Stimulated activated CD4-positive, alpha-beta T cell treated with anti-CD3 and anti-CD28 coated beads, TNF-alpha, amount 100 ng/mL, for 1 hour (primary cell): Measurements from ENCODE around the gene PSD2.
"Not testable (repeated sequence)": the region's sequence is repeated elsewhere in the genome, so short reads cannot be mapped to it uniquely, and the experiment has no call there.

ENCODE experiments used
- DNase-seq, 3 donors: peaks; one replicate each; pipeline ENCODE4 v3.0.0-alpha.2; 2020; ENCODE audit warnings: low read depth in 3 of 3, low spot score in 1 of 3

The PSD2 gene

DNA sequence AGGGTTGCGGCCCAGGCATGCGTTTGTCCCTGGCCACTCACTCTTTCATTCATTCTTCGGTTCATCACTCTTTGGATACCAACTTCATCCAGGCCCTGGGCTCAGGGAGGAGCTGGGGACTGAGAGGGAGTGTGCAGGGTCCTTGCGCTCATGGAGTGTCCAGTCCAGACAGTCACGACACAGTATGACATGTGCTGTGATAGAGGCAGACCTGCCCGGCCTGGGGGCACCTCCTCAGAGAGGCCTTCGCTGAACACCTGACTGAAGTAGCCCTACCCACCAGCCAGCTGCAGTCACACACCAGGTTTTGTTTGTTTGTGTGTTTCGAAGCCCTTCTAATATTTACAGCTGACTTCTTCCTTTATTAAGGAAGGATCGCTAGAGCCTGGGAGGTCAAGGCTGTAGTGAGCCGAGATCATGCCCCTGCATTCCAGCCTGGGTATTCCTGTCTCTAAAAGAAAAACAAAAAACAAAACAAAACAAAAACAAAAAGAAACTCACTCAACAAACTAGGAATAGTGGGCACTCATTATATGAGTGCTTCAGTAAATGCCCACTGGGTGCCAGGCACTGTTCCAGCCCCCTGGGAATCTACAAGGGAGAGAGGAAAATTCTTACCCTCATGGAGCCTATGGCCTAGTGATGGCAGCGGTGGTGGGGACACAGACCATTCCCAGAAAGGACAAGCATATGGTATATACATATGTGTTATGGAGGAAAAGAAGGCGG is 6.3 kb upstream of the PSD2 start:
- no peak for DNase-seq

DNA sequence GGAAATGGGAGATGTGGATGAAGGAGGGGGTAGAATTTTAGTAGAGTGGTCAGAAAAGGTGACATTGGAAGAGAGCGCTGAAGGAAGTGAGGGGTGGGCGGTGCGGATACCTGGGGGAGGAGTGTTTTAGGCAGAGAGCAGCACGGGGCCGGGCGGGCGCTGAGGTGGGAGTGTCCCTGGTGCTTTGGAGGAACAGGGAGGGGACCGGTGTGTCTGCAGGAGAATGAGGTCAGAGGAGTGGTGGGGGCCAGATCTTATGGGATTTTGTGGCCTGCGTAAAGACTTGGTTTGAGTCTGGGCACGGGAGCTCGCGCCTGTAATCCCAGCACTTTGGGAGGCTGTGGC is 5.8 kb upstream of the PSD2 start:
- DNase-seq = no peak

DNA sequence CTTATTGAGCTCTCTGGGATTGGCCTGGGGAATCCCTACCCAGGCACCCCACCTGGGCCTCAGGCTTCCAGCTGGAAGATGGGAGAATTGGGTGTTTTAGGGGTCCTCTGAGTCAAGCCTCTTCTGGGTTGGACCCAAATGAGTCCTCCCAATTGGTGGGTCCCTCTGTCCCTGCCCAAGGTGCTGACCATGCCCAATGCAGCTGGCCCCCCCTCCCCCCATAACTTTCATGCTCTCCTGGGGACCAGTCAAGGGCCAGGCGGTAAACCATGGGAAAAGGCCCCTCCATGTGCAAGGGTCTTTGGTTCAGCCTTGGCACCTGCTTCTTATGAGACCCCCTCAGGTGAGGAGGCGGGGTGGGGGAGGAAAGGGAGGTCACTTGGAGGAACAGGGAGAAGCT is 3.4 kb upstream of the PSD2 start:
- no peak for DNase-seq

DNA sequence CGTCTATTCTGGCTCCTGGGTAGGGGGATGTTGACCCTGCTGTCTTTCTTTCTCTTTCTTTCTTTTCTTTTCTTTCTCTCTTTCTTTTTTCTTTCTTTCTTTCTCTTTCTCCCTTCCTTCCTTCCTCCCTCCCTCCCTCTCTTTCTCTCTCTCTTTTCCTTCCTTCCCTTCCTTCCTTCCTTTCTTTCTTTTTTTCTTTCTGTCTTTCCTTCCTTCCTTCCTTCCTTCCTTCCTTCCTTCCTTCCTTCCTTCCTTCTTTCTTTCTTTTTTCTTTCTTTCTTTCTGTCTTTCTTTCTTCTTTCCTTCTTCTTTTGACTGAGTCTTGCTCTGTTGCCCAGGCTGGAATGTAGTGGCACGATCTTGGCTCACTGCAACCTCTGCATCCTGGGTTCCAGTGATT is 3.0 kb upstream of the PSD2 start:
- not testable (repeated sequence) for DNase-seq

DNA sequence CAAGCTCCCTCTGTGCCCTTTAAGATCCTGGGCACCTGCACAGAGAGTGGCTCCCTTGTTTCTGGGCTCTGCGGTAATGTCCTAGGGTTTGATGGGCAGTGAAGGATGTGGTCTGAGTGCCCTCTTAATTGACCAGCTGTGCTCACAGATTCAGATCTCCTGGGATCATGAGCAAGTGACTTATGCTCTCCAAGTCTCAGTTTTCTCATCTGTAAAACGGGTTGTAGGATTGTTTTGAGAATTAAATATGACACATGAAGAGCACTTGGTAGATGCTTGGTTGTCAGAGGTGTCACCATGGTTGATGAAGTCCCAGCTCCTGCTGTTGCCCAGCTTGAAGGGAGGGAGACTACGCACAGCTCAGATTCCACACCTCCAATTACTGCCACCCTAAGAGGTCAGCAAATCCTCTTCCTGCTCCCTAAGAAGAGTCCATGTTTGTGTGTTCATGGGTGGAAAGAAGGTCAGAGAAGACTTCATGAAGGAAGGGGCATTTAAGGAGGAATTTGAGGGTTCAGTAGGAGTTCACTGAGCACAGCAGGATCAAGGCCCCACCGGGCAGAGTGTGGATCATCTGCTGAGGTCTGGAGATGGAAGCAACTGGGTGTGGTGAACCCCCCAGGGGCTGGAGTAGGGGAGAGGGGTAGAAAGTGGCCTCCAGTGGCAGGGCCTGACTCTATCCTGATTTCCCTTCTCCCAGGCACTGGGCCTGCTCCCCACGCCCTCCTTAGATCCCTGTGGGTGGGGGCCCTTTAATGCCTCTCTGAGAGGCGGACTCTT is 1.4 kb upstream of the PSD2 start:
- DNase-seq = no peak

DNA sequence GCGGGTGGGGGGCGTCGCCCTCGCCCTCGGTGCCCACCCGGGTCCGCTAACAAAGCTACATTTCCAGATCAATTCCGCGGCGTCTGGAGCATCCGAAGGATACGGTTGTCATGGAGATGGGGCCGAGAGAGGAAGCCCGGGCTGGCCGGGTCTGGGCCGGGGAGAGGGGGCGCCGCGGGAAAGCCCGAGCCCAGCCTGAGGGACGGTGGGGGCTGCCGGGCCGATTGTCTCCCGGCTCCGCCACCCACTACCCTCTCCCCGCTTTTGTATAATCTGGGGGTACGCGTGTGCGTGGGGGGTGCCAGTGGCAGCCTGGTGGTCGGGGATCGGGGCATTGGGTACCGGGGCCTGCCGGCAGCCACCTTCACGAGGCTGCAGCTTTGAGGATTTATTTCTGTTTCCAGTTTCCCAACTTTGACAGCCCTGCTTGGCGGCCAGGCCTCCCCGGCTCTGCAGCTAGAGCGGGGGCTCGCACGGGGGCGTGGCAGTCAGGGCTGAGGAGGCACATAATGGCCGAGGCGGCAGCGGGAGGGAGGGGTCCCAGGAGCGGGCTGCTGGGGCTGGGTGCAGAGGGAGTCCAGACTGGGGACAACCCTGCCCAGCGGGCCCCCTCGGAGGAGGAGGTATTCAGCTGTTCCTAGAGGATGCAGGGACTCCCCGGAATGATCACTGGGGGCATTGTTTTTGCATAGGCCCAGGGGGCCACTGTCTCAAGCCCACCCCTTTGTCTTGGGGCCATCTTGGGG is 626 bp downstream of the PSD2 start:
- DNase-seq = no peak

DNA sequence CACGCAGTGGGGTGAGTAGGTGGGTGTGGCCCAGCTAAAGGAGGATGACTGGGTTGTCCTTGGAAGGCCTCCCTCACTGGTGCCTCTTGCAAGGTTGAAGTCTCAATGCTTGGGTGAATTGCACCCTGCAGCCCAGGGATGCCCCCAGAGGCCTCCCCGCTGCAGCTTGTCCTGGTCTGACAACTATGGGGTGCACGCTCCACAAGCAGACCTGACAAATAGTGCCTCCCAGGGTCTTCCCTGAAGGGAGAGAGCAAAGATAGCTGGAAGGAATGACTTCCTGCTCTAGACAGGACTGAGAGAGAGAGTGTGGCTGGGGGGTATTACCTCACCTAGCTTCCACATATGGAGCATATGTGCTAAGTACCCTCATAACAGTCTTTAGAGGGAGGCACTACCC is 1.7 kb downstream of the PSD2 start:
- no peak for DNase-seq

DNA sequence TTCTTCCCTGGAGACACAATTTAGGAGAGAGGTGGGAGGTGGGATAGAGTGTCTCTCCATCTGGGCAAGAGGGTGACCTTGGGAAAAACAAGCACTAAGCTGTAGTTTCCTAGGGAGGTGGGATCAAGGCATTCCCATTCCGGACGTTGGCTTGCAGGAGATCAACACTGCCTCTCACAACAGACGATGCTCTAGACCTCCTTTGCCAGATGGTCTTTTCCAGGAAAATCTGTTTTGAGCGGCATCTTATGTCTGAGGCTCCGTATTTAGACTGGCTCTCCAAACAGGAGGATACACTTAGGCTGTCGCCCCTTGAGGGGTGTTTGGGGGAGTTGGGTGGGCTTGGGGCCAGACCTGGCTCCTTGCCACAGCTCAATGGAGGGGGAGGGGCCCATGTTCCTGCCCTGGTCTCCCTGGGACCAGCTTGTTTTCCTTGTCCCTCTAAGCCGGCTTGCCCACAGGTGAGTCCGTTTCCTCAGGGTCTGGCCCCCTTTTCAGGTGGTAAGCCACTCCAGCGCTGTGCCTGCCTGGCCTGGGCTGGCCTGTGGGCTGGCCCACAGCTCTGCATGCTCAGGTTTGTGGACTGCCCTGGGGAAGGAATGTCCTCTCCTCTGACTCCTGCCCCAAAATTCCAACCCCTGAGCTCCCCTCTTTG is 2.4 kb downstream of the PSD2 start:
- no peak for DNase-seq

DNA sequence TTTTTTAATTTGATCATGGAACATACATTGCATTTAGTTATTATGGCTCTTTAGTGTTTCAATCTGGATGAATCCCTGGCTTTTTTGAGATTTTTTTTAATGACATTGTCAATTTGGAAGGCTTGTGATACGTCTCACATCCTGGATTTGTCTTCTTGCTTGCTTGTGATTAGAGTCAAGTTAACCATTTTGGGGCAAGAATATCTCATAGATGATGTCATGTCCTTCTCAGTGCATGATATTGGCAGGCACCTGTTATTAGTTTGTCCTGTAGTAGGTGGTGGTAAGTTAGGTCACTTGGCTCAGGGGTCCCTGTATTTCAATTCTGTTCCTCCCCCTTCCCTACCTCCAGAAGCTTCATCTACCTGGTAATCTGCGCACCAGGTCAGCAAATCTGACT is 3.3 kb downstream of the PSD2 start:
- no peak for DNase-seq

DNA sequence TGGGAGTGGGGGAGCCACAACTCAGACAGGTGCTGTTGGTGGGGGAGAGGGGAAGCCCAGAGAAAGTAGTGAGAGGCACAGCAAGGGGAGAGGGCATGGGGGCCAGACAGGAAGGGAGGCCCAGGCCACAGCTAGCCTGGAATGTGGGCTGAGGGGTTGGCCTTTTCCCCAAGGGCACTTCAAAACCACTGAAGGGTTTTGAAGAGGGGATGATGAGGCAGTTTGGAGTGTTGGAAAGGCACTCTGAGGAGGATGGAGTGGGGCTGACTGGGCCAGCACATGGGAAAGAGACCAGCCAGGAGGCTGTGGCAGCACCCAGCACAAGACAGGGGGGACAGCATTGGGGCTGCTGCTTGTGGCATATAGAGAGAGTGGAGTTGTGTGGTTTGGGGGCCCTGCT is 3.8 kb downstream of the PSD2 start:
- DNase-seq = no peak

DNA sequence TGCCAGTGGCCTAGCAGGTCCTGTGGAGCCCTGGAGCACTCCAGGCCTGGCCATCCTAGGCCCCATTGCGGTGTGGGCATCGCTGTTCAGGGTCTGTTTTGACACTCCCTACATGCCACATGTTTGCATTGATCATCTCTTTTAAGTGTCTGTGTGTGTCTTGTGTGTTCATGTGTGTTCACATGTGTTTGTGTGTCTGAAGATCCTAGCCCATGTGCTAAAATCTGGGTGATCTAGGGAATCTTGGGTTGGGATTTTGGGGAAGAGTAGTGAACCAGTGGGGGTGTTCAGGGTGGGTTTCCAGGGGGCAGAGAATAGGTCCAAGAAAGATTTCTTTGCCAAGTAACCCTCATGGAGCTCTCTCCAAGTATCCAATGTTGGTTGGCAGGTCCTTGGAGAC is 8.4 kb downstream of the PSD2 start:
- no peak for DNase-seq

DNA sequence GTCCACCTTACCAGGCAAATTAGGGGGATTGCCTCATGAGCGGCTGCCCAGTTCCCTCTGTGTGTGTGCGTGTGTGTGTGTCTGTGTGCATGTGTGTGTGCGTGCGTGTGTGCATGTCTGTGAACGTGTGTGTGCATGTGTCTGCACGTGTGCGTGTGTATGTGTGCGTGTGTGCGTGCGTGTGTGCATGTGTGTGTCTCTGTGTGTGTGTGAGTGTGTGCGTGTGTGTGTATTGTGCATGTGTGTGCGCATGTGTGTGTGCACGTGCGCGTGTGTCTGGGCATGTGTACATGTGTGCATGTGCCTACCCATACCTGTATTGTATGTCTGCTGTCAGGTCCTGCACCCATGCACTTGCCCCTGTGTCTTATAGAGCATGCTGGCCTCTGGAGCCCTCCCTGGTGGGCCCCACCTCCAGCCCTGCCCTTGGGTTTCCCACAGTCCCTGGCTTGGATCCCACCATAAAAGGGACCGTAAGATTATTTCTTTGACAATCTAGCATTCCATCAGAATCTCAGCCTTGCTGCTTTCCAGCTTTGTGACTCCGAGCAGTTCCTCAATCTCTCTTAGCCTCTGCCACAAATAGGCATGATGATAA is 9.3 kb downstream of the PSD2 start:
- no peak for DNase-seq

DNA sequence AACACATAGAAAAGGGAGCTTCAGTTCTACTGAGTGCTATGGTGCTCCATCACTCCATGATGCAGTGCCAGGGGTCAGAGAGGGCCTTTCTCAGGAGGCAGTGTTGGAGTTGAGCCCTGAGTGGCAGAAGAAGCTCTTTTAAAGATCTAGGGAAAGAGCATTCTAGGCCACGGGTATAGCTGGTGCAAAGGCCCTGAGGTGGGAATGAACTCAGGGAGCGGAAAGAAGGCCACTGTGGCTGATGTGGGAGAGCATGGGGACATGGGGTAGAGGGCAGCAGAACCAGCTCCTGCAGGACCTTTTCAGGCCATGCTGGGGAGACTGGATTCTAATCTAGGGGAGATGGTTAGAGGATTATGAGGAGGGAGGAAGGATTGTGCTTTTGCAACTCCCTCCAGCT is 9.9 kb downstream of the PSD2 start:
- DNase-seq = no peak

DNA sequence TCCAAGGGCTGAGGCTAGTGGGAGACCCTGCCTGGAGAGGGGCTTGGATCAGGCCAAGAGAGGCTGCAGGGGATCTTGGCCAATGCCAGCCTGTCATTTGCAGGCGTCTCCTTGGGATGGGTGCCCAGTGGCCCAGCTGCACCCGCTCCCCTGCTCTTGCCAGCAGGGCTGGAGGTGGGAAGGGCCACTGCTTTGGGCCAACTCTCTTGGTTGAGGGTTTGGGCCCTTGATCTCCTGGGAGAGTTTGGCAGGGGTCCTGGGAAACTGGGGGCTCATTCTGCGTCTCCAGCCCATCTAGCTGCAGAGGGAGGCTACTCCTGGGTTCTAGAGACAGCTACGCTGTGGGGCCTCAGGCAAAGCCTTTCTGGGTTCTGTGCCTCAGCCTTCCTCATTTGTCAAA is 10.5 kb downstream of the PSD2 start:
- DNase-seq = no peak

DNA sequence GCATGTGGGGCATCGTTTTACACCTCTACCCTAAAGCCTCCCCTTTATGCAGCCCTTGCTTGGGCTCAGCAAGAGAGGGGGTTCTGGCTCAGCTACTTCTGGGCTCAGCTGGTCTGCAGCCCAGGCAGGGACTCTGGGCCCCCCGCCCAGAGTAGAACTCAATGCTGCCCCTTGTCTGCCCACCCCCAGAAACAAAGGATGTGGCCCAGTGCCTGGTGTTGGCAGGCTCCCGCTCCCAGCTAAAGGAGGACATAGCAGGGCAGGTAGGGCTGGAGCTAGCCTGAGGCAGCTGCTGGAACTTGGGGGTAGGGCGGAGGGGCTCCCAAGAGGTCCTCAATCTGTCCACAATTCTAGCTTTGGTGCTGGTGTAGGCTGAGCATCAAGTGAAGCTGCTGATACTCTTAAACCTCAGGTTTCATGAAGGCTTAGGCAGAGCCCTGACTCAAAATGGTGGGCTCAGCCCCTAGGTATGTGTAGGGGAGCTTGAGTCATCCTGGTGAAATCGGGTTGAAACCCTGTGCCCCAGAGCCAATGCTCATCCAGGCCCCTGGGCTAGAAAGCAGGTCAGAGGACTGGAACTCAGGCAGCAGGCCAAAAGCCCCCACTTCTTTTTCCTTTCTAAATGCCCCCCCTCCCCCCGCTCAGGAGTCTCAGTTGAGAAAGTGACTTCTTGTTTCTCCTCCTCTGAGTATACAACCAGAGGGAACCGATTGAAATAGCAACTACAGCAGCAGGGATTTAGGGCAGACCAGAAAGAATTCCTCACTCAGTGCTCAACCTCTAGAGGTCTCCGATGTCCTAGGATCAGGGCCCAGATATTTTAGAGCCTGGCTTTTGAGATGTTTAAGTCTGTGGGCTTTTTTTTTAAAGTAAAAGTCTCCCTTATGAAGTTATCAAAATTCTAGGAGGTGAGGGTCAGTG is 11.4 kb downstream of the PSD2 start:
- DNase-seq = no peak

DNA sequence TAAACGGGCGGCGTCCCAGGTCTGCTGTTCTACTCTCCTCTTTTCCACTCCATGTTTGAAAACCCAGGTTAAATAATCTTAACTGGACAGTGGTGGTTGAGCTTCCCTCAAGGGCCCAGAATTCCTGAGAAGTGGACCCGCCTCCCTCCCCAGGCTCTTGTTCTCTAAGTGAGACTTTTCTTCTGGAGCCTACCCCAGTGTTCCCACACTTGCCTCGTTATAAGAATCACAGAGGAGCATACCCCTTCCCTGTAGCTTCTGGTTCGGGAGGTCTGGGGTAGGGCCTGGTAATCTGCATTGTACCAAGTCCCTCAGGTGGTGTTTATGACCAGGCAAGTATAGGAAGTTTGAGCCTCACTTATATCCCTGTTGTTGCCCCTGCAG is 12.0 kb downstream of the PSD2 start:
- DNase-seq = no peak

DNA sequence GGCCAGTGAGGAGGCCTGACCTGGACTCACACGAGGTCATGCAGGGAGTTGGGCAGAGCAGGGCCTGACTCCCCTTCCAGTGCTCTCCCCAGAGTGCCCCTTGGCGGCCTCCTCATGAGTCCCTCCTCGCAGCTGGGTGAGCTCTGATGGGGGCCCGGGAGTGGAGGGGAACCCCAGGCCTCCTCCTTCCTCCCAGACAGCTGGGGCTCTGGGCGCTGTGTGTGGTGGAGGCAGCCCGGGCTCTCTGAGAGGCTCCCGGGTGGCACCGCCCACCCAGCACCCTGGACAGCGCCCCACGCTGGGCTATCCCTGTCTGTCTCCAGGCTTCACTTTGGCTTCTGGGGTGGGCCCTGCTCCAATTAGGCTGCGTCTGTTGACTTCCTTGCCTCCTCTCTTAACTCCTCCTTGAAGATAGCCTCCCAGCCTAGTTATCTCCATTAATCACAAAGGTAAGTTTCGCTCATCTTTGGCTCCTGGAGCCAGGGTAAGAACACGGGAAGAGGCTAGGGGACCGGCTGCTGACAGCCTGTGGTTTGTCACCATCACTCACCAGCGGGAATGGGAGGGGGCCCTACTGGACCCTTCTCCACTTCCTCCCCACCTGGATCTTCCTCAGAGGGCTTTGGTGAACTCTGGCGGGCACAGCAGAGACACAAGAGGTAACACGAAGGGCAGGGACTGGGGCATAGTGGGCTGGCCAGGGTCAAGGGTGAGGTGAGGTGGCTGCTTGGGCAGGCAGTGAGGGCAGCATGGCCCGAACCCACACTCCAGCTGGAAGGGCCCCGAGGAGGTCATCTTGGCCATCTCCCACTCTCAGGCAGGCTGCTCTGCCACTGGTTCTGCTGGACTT is 13.1 kb downstream of the PSD2 start:
- DNase-seq = no peak

DNA sequence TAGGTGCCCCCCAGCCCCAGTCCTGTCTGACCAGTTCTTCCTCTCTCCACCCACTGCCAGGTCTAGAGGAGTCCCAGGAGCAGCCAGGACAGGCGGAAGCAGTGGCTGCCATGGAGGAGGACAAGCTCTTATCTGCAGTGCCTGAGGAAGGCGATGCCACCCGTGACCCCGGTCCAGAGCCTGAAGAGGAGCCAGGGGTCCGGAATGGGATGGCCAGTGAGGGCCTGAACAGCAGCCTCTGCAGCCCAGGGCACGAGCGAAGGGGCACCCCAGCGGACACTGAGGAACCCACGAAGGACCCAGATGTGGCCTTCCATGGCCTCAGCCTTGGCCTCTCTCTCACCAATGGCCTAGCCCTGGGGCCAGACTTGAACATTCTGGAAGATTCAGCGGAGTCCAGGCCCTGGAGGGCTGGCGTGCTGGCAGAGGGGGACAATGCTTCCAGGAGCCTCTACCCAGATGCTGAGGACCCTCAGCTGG is 13.8 kb downstream of the PSD2 start:
- DNase-seq = no peak
